ENCODE results near the gene LRG1.

LRG1 gene

GRCh38 chr19:4507150-4507452 is 32.7 kb downstream of the LRG1 start:
- TF ChIP-seq, protein P1, sequence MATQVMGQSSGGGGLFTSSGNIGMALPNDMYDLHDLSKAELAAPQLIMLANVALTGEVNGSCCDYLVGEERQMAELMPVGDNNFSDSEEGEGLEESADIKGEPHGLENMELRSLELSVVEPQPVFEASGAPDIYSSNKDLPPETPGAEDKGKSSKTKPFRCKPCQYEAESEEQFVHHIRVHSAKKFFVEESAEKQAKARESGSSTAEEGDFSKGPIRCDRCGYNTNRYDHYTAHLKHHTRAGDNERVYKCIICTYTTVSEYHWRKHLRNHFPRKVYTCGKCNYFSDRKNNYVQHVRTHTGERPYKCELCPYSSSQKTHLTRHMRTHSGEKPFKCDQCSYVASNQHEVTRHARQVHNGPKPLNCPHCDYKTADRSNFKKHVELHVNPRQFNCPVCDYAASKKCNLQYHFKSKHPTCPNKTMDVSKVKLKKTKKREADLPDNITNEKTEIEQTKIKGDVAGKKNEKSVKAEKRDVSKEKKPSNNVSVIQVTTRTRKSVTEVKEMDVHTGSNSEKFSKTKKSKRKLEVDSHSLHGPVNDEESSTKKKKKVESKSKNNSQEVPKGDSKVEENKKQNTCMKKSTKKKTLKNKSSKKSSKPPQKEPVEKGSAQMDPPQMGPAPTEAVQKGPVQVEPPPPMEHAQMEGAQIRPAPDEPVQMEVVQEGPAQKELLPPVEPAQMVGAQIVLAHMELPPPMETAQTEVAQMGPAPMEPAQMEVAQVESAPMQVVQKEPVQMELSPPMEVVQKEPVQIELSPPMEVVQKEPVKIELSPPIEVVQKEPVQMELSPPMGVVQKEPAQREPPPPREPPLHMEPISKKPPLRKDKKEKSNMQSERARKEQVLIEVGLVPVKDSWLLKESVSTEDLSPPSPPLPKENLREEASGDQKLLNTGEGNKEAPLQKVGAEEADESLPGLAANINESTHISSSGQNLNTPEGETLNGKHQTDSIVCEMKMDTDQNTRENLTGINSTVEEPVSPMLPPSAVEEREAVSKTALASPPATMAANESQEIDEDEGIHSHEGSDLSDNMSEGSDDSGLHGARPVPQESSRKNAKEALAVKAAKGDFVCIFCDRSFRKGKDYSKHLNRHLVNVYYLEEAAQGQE (IDR thresholded peaks at IDR 0.05; ENCODE audit: insufficient read depth in 1 of 2, low read depth in 2 of 2, low read length in 2 of 2) = no peak
- TF ChIP-seq SIN3A (IDR thresholded peaks at IDR 0.05; ENCODE audit: borderline replicate concordance, insufficient read depth, low read length) (no peak), TAF1 (IDR thresholded peaks at IDR 0.05; ENCODE audit: borderline replicate concordance, insufficient read depth, low read length) (no peak), POLR2AphosphoS5 (IDR thresholded peaks at IDR 0.05; ENCODE audit: low read depth, low read length) (no peak), FOXP2 (optimal IDR thresholded peaks at IDR 0.05; ENCODE audit: borderline replicate concordance, extremely low read depth, extremely low read length, insufficient read depth) (no peak)

DNA sequence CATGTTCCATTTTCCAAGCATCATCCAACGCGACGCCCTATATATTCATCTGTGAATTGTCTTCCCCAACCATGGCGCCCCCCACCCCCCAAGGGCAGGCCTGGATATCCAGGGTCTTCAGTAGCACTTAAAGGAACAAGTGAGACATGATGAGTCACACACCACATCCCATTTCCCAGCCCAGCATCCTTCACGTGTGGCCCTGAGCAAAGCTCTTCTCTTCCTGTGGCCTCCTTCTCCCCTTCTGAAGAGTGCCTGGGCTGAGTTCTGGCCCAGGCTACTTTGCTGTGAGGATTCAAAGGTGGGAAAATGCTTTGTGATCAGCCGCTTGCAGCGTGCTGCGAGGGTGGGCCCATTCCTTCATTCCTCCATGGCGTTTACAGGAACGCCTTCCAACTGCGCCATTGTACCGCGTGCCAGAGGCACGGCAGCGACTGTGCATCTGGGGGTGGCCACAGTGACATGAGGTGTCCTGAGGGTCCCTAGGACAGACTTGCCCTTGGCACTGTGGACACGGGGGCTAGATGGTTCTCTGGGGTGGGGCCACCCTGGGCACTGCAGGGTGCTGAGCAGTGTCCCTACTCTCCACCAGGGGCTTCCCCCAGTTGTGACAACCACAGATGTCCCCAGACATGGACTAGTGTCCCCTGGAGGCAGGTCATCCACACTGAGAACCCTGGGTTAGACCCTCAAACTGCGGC is 33.2 kb downstream of the LRG1 start:
- TF ChIP-seq SIN3A (IDR thresholded peaks at IDR 0.05; ENCODE audit: borderline replicate concordance, insufficient read depth, low read length) = no peak
- no peak for TF ChIP-seq FOXP2 (optimal IDR thresholded peaks at IDR 0.05; ENCODE audit: borderline replicate concordance, extremely low read depth, extremely low read length, insufficient read depth)
- TF ChIP-seq, protein P1 (IDR thresholded peaks at IDR 0.05; ENCODE audit: insufficient read depth in 1 of 2, low read depth in 2 of 2, low read length in 2 of 2) = no peak
- no peak for TF ChIP-seq POLR2AphosphoS5 (IDR thresholded peaks at IDR 0.05; ENCODE audit: low read depth, low read length)
- no peak for TF ChIP-seq TAF1 (IDR thresholded peaks at IDR 0.05; ENCODE audit: borderline replicate concordance, insufficient read depth, low read length)

DNA sequence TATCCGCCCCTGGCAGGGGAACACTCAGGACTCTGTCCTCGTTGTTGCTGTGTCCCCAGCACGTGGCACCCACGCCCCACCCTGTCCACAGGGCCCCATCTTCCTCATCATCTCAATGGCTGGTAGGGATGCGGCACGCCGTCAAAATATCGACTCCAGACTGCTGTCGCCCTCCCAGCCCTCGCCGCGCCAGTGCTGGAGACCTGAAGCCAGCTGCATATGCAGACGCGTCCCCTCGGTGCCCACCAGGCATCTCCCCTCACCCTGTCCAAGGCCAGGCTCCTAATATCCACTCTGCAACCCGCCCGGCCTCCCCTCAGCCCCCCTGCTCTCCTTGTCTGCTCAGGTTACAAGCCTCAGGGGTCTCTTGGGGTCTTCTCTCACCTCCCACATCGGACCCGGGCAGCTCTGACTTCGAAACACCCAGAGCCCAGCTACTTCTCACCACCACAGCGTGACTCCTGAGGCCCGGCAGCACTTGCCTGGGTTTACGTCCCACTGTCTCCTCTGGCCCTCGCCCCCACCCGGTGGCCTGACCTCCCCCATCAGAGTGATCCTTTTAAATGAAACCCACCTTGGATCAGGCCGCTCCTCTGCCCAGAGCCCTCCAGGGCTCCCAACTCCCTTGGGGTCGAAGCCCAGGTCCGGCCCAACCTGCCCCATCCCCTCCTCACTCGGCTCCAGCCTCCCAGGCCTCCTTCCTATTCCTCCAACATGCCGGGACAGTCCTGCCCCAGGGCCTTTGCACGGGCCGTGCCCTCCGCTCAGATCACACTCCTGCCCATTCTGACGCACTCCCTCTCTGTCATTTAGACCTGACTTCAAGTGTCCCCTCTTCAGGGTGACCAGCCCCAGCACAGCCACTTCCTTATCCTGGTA is 34.0 kb downstream of the LRG1 start:
- TF ChIP-seq FOXP2 (optimal IDR thresholded peaks at IDR 0.05; ENCODE audit: borderline replicate concordance, extremely low read depth, extremely low read length, insufficient read depth) (no peak), SIN3A (IDR thresholded peaks at IDR 0.05; ENCODE audit: borderline replicate concordance, insufficient read depth, low read length) (no peak), POLR2AphosphoS5 (IDR thresholded peaks at IDR 0.05; ENCODE audit: low read depth, low read length) (no peak), TAF1 (IDR thresholded peaks at IDR 0.05; ENCODE audit: borderline replicate concordance, insufficient read depth, low read length) (no peak)
- TF ChIP-seq, protein P1 (IDR thresholded peaks at IDR 0.05; ENCODE audit: insufficient read depth in 1 of 2, low read depth in 2 of 2, low read length in 2 of 2) = no peak

- TF ChIP-seq, protein P1 (IDR thresholded peaks at IDR 0.05; ENCODE audit: insufficient read depth in 1 of 2, low read depth in 2 of 2, low read length in 2 of 2) = no peak
- no peak for TF ChIP-seq TAF1 (IDR thresholded peaks at IDR 0.05; ENCODE audit: borderline replicate concordance, insufficient read depth, low read length)
- no peak for TF ChIP-seq POLR2AphosphoS5 (IDR thresholded peaks at IDR 0.05; ENCODE audit: low read depth, low read length)
- TF ChIP-seq FOXP2 (optimal IDR thresholded peaks at IDR 0.05; ENCODE audit: borderline replicate concordance, extremely low read depth, extremely low read length, insufficient read depth) = no peak
- no peak for TF ChIP-seq SIN3A (IDR thresholded peaks at IDR 0.05; ENCODE audit: borderline replicate concordance, insufficient read depth, low read length)
Measured at GRCh38 chr19:4504891-4505569, 34.8 kb downstream of the LRG1 start.

Measured in PFSK-1 (cell line).